Cortex of kidney (tissue), 1 donor: Measurements from ENCODE around the gene BORCS5.

Source experiments
- DNase-seq: peaks from one replicate; lab custom pipeline; 2025; lab: John Stamatoyannopoulos, UW

BORCS5 gene

DNA sequence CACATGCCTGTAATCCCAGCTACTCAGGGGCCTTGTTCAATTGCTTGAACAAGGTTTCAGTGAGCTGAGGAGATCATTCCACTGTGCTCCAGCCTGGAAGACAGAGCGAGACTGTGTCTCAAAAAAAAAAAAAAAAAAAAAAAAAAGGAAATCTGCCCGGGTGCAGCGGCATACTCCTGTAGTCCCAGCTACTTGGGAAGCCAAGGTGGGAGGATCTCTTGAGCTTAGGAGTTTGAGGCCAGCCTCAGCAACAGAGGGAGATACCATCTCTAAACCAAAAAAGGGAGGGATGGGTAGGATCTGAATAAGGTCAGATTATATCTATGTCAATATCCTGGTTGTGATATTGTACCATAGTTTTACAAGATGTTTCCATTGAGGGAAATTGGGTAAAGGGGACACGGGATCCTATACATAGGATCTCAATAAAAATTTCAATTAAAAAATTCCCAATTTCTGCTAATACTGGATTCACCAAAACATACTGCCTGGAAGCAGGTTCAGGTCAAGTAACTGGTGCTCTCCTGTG, 76.4 kb downstream of the BORCS5 start:
- DNase-seq = no peak

DNA sequence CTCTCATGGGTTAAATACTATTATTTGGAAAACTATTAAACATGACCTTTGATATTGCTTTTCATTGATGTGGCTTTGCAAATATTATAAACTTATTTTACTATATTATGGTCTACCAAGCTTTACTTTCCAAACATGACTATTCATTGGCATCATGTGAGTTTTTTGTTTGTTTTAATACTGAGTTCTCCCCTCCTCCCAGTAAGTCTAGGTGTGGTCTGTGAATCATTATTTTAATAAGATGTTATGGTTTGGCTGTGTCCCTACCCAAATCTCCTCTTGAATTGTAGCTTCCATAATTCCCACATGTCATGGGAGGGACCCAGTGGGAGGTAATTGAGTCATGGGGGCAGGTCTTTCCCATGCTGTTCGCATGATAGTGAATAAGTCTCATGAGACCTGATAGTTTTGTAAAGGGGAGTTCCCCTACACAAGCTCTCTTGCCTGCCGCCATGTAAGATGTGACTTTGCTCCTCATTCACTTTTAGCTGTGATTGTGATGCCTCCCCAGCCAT, 80.0 kb downstream of the BORCS5 start:
- DNase-seq = no peak

DNA sequence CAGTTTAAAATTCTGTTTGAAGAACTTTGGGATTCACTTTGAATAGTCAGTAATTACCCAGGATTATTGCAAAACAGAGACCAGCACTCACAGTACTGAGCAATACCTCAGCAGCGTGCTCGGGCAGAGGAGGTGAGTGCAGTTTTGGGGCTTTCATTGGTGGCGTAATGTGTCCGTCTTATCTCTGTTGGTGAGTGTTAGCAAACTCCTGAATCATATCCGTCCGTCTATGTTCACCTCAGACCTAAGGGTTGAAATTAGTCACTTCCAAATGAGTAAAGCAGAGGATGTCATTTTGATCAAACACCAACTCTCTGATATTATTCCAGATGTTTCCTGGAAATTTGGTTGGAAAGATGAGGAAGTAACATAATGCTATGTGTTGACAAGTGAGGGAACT, 82.8 kb downstream of the BORCS5 start:
- no peak for DNase-seq

DNA sequence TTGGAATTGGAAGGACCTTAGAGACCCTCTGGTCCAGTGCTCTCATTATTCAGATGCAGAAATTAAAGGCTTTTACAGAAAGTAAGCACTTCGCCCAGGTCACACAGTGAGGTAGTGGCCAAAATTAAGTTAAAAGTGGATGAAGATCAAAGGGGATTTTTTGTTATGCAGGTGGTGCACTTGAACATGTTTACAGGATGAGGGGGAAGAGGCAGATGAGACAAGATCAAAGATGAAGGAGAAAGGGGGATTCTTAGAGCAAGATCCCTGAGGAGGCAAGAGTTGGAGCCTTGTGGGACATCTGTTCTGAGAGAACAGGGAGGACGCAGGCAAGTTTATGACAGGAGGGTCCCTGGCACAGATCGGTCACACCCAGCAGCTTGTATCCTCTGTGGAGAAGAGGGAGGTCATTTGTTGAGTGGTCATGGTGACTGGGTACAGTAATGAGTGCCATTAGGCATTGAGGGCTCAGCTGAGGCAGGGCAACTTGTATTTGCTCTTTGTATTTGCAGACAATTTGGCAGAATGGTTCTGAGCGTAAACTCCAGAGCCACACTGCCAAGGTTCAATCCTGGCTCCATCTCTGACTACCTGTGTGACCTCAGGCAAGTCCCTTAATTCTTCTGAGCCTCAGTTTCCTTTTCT, 84.0 kb downstream of the BORCS5 start:
- DNase-seq = no peak

DNA sequence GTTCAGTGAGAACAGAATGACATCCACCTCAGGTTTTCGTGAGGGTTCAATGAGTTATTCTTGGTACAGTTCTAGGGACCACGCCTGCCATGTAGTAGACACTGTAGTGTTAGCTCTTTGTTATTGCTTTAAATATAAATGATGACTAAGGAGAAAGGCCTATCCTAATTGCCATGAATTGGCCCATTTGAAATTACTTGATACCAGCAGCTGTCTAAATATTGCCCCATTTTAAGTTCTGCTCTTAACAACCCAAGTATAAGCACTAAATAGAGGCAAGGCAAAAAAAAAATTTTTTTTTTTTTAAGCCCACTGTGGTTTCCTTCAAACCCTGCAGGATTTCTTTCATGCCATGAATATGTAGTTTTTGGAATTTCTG, 84.5 kb downstream of the BORCS5 start:
- DNase-seq = no peak

DNA sequence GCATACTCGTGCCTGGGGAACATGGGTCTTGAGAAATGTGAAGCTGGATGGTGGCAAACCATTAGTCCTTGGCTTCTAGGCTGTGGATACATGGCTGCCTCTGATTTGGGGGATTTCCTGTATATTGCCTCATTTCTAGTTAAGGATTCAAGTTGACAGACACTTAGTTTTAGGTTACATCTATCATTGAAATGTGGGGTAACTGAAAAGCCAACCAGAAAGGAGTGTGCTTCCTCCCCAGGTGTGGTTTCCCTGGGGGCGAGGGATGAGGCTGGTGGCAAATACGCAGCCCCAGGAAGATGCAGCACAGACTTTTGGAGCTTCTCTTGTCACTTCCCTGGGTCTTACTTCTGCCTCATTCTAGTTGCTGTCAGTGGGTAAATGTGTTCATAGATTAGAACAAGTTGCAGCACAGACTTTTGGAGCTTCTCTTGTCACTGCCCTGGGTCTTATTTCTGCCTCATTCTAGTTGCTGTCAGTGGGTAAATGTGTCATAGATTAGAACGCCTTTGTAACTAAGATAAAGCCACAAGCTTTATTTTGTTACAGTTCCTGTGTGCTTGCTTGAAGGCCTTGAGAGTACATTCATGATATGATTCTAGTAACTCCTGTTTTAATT, 85.1 kb downstream of the BORCS5 start:
- DNase-seq = no peak

DNA sequence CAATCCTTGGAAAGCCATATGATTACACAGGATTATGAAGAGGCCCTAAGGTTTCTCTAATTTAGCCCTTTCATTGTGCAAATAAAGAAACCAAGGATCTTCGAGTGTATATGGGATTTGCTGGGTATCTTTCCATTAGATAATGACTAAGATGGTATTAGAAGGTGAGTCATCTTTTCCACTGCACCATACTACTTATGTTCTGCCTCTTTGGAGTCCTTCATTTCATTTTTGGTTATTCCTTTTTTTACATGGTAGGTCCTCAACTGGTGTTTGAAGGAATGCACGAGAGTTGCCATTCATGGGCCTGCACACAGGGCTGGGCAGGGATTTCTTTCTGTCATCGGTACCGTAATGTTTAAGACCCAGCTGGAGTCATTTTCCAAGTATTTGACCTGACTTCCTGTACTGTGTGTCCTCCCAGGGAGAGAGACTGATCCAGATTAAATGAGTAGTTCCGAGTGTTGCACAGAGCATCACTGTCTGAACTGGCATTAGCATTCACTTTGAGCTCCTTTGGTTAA, 85.7 kb downstream of the BORCS5 start:
- no peak for DNase-seq

DNA sequence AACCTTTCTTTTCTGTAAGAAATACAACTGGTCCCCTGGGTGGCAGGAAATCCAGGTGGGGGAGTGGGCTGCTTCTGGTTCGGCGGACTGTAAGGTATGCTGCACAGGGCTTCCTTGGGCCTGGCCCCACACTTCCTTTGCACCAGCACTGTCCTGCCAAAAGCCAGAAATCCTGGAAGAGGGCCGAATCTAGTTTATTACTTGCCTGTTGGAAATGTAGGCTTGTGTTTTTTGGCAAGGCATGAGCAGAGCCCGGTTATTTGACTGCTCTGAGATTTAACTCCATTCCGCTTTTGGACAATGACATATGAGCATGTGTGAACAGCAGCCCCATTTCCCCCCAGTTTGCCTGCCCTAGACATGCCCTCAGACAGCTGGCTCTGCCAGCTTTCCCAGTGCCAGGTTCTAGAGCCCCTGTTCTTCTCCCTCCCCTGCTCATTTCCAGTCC, 86.6 kb downstream of the BORCS5 start:
- DNase-seq = no peak

DNA sequence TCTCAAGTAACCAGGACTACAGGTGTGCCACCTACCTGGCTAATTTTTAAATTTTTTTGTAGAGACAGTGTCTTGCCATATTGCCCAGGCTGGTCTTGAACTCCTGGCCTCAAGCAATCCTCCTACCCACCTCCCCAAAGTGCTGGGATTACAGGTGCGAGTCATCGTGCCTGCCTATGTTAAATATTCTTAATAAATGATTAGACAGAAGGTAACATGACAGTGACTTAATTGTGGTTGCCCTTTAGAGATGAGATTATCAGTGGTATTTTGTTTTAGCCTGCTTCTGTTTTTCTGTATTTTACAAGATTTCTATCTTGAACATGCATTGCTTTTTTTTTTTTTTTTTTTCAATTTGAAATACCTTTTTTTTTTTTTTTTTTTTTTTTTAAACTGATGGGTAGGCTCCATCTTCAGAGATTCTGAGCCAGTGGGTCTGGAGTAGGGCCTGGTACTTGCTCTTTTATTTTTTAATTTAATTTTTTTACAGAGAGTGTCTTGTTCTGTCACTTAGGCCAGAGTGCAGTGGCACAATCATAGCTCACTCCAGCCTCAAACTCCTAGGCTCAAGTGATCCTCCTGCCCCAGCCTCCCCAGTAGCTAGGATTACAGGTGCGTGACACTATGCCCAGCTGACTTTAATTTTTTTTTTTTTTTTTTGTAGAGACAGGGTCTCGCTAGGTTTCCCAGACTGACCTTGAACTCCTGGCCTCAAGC, 88.4 kb downstream of the BORCS5 start:
- DNase-seq = no peak

DNA sequence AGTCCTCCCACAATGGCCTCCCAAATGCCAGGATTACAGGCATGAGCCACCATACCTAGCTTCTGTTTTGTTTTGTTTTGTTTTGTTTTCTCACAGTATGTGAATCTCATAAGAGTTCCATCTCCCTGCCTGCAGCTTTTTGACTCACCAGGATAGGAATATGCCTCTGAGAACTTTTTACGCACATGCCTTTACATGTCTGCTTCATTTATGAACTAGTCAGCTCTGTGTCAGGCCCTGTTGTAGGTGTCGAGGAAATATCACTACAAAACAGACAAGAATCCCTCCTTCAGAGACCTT, 89.0 kb downstream of the BORCS5 start:
- no peak for DNase-seq

DNA sequence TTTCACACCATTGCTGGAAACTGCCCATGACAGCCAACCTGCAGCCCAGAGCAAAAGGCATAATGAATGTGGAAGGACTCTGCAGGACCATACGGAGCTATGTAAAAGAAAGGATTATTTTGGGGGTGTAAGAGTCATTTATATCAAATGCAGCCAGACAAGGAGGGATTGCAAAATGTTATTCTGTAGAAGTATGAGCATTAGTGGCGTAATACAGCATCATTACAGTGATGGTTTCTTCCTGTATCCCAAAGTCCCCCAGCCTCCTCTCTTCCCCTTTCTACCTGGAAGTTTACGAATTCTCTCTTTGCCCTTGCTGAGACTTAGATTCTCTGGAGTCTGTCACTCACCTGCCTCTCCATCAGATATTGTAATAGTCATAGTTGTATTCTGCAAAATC, 89.9 kb downstream of the BORCS5 start:
- DNase-seq = no peak

DNA sequence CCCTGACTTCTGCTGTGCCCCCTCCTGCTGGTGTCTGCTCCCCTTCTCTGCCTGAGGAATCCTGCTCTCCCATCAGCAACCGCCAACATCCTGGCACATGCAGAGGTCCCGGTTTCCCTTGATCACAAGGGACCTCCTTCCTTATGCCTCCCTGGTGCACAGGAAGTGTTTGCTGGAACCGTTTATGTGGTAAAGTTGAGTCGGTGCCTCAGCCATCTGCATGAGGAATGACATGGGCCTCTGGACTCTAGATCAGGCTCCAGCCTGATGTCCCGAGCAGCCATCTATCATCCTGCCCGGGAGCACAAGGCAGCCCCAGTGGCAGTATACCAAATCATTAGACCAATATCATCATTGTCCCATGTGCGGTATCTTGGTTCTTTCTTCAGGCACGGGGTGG, 90.4 kb downstream of the BORCS5 start:
- no peak for DNase-seq

DNA sequence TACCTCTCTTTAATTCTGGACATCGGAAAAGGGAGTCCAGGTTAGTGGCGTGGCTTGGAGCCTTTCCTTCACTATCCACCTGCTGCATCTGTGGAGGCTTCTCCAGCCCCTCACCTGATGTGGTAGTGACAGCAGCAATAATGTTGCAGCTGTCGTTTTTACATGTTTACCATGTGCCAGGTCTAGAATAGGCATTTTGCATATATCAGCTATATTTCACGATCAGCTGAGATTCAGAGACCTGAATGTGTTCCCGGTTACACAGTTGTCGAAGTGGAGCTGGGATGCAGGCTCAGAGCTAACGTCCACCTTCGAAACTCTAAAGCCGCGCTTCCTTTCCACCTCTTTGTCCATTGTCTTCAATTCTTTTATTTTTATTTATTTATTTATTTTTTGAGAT, 91.0 kb downstream of the BORCS5 start:
- DNase-seq = no peak

DNA sequence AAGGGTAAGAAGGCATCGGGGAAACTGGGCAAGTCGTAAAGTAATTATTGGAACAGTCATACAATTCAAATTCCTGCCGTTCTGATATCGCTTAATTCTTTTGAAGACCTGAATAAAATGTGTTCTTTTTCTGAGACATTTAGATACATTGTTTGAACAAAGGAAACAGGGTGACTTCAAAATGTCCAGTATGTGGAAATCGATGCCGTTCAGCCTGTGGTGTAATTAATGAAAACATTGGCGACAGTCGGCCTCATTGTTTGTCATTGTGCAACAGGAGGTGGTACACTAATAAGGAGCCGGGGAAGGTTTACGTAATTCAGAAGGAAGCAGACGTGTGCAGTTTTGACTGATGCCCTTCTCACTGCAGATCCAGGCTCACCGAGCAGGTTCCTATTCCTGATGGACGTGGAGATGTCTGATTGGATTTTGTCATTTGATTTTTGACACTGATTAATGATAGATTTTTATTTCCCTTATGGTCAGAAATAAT, 92.7 kb downstream of the BORCS5 start:
- no peak for DNase-seq

DNA sequence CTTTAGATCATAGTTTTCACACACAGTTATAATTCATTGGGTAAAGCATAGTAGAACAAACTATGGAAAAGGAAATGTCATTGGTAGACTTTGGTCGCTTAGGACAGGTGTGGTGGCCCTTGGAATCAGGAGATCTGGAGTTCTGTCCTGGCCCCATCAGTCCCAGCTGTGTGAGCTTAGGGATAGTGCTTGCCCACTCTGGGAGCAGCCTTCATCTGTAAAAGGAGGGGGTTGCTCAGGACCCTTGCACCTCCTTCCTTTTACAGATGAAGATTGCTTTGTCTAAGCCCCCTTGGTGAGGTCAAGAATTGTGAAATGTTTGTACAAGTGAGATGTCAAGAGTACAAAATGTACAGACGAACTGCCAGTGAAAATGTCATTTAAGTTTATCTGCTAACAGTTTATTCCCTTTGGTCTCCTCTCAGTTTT, 93.2 kb downstream of the BORCS5 start:
- no peak for DNase-seq

DNA sequence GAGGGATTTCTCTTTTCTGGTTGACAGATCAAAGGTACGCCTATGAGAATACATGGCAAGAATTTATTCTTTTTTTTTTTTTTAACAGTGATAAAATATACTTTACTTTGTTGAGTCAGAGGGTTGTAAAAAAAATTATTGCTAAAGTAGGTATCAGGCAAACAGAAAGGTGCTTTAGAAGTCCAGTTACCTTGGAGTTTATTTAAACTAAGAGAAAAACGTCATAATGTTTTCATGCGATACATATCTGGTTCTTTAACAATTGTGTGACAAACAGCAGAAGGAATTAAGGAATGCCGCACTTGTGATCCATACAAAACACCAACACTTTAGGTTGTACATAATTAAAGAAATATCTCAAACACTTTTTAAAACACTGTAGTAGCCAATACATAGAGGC, 94.2 kb downstream of the BORCS5 start:
- no peak for DNase-seq

DNA sequence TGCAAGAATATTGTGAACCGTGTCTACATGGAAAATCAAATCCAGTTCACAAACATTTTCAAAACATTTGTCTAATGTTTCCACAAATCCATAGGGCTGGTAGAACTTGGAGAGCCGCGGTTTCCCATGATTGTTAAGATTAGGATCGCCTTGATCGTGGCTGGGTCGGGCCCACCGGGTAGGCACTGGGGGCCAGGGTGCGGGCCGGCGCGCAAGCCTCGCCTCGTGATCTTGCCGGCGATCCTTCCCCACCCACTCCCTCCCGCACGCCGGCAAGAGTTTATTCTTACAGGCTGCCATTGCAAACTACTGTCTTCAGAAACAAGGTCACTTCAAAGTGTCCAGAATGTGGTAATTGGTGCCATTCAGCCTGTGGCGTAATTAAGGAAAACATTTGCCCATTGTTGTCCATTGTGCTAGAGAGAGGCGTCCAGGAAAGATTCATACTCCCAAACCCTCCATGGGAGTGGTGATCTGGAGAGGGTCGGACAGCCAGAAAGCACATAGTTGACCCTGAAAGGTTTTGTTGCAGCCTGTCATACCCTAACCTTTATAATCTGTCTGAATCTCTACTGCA, 95.5 kb downstream of the BORCS5 start:
- no peak for DNase-seq

DNA sequence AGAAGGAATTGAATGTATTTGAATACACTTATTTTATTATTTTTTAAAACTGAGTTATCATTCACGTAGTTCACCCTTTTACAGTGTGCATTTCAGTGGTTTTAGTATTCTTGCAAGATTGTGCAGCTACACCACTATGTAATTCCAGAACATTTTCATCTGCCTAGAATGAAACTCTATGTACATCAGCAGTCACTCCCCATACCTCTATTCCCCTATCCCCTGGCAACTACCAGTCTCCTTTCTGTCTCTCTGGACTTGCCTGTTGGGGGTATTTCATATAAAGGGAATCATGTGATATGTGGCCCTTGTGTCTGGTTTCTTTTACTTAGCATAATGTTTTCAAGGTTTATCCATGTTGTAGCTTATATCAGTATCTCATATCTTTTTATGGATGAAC, 96.8 kb downstream of the BORCS5 start:
- no peak for DNase-seq

DNA sequence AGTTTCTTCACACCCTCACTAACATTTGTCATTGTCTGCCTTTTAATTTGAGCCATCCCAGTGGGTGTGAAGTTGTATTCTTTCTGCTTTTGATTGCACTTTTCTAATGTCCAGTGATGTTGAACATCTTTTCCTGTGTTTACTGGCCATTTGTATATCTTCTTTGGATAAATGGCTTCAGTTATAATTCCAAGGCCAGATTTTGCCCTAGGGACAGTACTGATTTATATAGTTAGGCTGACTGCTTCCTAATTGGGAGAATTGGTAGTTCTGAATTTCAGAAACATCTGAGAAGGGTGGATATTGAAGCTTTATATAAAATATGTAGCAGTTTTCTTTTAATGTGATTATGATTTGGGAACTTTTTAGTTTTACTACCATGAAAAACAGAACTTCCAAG, 97.4 kb downstream of the BORCS5 start:
- no peak for DNase-seq

DNA sequence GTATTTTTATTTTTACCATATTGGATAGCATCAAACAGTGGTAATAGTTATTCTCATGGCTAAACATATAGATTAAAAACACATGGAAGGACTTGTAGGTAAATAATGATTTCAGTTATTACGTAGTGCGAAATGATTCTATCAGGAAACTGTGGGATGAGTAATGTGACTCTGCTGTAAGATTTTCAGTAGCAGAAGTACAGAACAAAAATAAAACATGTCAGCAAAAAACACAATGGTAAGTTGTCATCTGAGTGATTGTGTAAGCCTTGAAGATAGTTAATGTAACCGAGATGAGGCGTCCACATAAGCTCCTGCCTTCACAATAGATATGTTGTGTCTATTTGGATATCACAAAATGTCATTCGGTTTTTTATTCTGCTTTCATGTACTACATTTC, 99.8 kb downstream of the BORCS5 start:
- no peak for DNase-seq

DNA sequence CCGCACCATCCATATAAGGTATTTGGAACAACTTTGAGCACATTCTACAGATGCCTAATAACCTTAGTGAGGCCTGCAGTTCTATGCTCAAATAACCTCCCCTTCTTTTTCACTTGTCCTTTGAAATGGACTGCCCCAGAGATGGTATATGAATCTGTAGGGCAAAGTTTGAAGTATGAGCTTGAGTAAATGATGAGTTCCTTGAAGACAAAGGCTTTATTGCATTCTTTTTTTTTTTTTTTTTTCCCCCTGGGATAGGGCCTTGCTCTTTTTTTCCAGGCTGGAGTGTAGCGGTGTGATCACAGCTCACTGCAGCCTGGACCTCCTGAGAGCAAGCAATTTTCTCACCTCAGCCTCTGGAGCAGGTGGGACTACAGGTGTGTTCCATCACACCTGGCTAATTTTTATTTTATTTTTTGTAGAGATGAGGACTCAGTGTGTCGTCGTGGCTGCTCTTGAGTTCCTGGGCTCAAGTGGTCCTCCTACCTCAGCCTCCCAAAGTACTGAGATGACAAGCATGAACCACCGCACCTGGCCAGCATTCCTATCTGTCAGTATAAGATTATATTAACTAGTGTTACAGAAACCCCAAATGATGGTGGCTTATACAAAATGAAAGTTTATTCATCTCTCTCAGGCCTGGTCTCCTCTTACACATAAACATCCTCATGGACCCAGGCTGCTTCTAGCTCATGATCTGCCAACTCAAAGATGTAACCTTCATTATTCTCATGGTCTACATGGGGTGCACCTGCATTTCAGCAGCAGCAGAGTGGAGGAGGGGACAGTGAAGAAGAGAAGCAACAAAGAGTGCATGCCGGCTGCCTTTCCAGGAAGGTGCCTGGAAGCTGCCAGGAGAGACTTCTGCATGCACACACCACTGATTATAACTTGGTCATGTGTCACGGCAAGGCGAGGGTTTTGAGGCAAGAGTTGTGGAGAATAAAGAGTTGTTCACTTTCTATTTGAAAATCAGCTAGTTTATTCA, 104.4 kb downstream of the BORCS5 start:
- no peak for DNase-seq
